Lower leg skin (tissue), 3 donors: Measurements from ENCODE around the gene CCL23.

Experiments
- CTCF ChIP-seq, 3 donors: fragments of 450-650 bp; IDR thresholded peaks; one replicate each; pipeline ENCODE4 v1.5.1; 2016; ENCODE audit warnings: antibody characterized with exemption in 3 of 3, mild to moderate bottlenecking in 3 of 3, moderate library complexity in 2 of 3
- POLR2A ChIP-seq, 2 donors: fragments of 450-650 bp; IDR thresholded peaks; one replicate each; pipeline ENCODE4 v1.6.1; 2016 to 2017; ENCODE audit warnings: antibody characterized with exemption in 2 of 2, mild to moderate bottlenecking in 1 of 2, moderate library complexity in 1 of 2

GRCh38 chr17:35981908-35982330 lies 35.9 kb downstream of the CCL23 start:
- no peak for TF ChIP-seq CTCF (IDR thresholded peaks at IDR 0.05)
- TF ChIP-seq POLR2A (IDR thresholded peaks at IDR 0.05): no peak
